ENCODE measurements around the gene NPM3. TPM values are rescaled to one million over a fixed set of nuclear protein-coding genes. Genes with fewer than 3 reads are reported as not detected.

NPM3 gene
- total RNA-seq (2022) (92.6 and 103 TPM in 2 replicates), Bru-seq, nascent RNA (percentile 72 among the genes with signal in this experiment), BruChase-seq, experiment 1, labeled RNA remaining after a 2-hour chase (percentile 66 among the genes with signal in this experiment), BruChase-seq, experiment 2, labeled RNA remaining after a 6-hour chase (percentile 87 among the genes with signal in this experiment)
- long read RNA-seq, partial matches to known transcripts: 0 of 1 reads
- long read RNA-seq, other reads (novel, unspliced or antisense): 1 of 1 reads

GRCh38 chr10:101782811-101783735 lies at the start of gene NPM3:
TSS of gene NPM3 (minus strand) at chr10:101783446. CDS start at chr10:101783390, 56 bp downstream.
- no peaks in the 10 kb centered on the region for H3K9me3 Mint-ChIP-seq (ENCODE audit: unreplicated experiment)
- H3K4me3 Mint-ChIP-seq (ENCODE audit: unreplicated experiment): peak within 1 kb of the TSS; percentile 93
- H3K9me3 ChIP-seq: no peaks in the 10 kb centered on the region
- peaks cover 10% of the 10 kb centered on the region for H3K4me1 ChIP-seq
- BruUV-seq (replicated peaks): TSS peak; percentile 51
- no peaks in the 10 kb centered on the region for H3K27me3 ChIP-seq (replicated peaks; ENCODE audit: control insufficient read depth, insufficient read depth, low read length)
- intact Hi-C loops (cut with micrococcal nuclease; ENCODE audit: unreplicated experiment): loop anchor here (5.0 kb wide), 1 partner anchor 196 kb away; the partner anchor contains the start of genes DPCD and POLL
- ChIA-PET CTCF (interaction anchor here (1.0 to 4.9 kb wide), 5 partner anchors 35 to 227 kb away, joined by 3 to 126 read pairs (median 5); partner anchors contain the start of gene OGA), POLR2A (interaction anchor here (1.5 kb wide), 1 partner anchor 180 kb away, joined by 4 read pairs; no protein-coding TSS in a partner anchor)
- DNase-seq: peak; percentile 87 to 89
- H3K27ac Mint-ChIP-seq (ENCODE audit: unreplicated experiment): peak within 1 kb of the TSS; percentile 97
- peaks cover 58% of the 10 kb centered on the region for H3K36me3 Mint-ChIP-seq (ENCODE audit: insufficient read depth, unreplicated experiment)
- no peaks in the 10 kb centered on the region for H3K27me3 Mint-ChIP-seq (ENCODE audit: insufficient read depth, unreplicated experiment)
- no peak for TF ChIP-seq CTCF (IDR thresholded peaks at IDR 0.05; ENCODE audit: insufficient read depth in 1 of 2, low read depth in 1 of 2, low read length in 1 of 2, severe bottlenecking in 1 of 2, unreplicated experiment in 1 of 2)
- H3K4me3 ChIP-seq (ENCODE audit: low read depth, low read length): peak within 1 kb of the TSS; percentile 96
- peaks cover 4% of the 10 kb centered on the region for H3K36me3 ChIP-seq (ENCODE audit: control insufficient read depth, insufficient read depth, low read length)
- peaks cover 8% of the 10 kb centered on the region for H3K4me1 Mint-ChIP-seq (ENCODE audit: low read depth, unreplicated experiment)

- intact Hi-C loops (cut with micrococcal nuclease; ENCODE audit: unreplicated experiment): no loop called here
- H3K36me3 Mint-ChIP-seq (ENCODE audit: insufficient read depth, unreplicated experiment): peaks cover 17% of the 10 kb centered on the region
- peak in 1 of 2 experiments; percentile 20 for DNase-seq
- no peak overlapping the region for H3K27ac Mint-ChIP-seq (ENCODE audit: unreplicated experiment)
- Histone ChIP-seq H3K4me1 (peaks cover 11% of the 10 kb centered on the region), H3K9me3 (no peaks in the 10 kb centered on the region), H3K27me3 (replicated peaks; ENCODE audit: control insufficient read depth, insufficient read depth, low read length) (no peaks in the 10 kb centered on the region), H3K4me3 (ENCODE audit: low read depth, low read length) (no peak overlapping the region), H3K36me3 (ENCODE audit: control insufficient read depth, insufficient read depth, low read length) (peaks cover 3% of the 10 kb centered on the region; the same call in 1 of the 2 replicates)
- H3K4me1 Mint-ChIP-seq (ENCODE audit: low read depth, unreplicated experiment): no peaks in the 10 kb centered on the region
- ChIA-PET CTCF (interaction anchor here (0.7 to 0.8 kb wide), 3 partner anchors 178 to 286 kb away, joined by 3 to 4 read pairs (median 3); no protein-coding TSS in a partner anchor), POLR2A (no interaction called here)
- no TSS peak for BruUV-seq (replicated peaks)
- no peak for TF ChIP-seq CTCF (IDR thresholded peaks at IDR 0.05; ENCODE audit: insufficient read depth in 1 of 2, low read depth in 1 of 2, low read length in 1 of 2, severe bottlenecking in 1 of 2, unreplicated experiment in 1 of 2)
- no peaks in the 10 kb centered on the region for H3K9me3 Mint-ChIP-seq (ENCODE audit: unreplicated experiment)
- H3K27me3 Mint-ChIP-seq (ENCODE audit: insufficient read depth, unreplicated experiment): no peaks in the 10 kb centered on the region
- H3K4me3 Mint-ChIP-seq (ENCODE audit: unreplicated experiment): no peak overlapping the region
Observed at GRCh38 chr10:101832325-101832771, 49.1 kb upstream of the NPM3 start.

GRCh38 chr10:101831169-101831811 lies 48.0 kb upstream of the NPM3 start:
- intact Hi-C loops (cut with micrococcal nuclease; ENCODE audit: unreplicated experiment): no loop called here
- Mint-ChIP-seq H3K27me3 (ENCODE audit: insufficient read depth, unreplicated experiment) (no peaks in the 10 kb centered on the region), H3K9me3 (ENCODE audit: unreplicated experiment) (no peaks in the 10 kb centered on the region), H3K27ac (ENCODE audit: unreplicated experiment) (no peak overlapping the region), H3K4me3 (ENCODE audit: unreplicated experiment) (no peak overlapping the region), H3K4me1 (ENCODE audit: low read depth, unreplicated experiment) (no peaks in the 10 kb centered on the region), H3K36me3 (ENCODE audit: insufficient read depth, unreplicated experiment) (peaks cover 22% of the 10 kb centered on the region)
- BruUV-seq (replicated peaks): no TSS peak
- H3K27me3 ChIP-seq (replicated peaks; ENCODE audit: control insufficient read depth, insufficient read depth, low read length): no peaks in the 10 kb centered on the region
- ChIA-PET CTCF (no interaction called here), POLR2A (no interaction called here)
- no peak for TF ChIP-seq CTCF (IDR thresholded peaks at IDR 0.05; ENCODE audit: insufficient read depth in 1 of 2, low read depth in 1 of 2, low read length in 1 of 2, severe bottlenecking in 1 of 2, unreplicated experiment in 1 of 2)
- no peaks in the 10 kb centered on the region for H3K9me3 ChIP-seq
- no peak overlapping the region for H3K4me3 ChIP-seq (ENCODE audit: low read depth, low read length)
- peaks cover under 1% of the 10 kb centered on the region for H3K4me1 ChIP-seq
- H3K36me3 ChIP-seq (ENCODE audit: control insufficient read depth, insufficient read depth, low read length): peaks cover 3% of the 10 kb centered on the region; the same call in 1 of the 2 replicates
- DNase-seq: peak in 1 of 2 experiments; percentile 26
